Caki2 (cell line): ENCODE results near the gene WDR59. TPM values are rescaled to one million over a fixed set of nuclear protein-coding genes. Genes with fewer than 3 reads are reported as not detected.

ENCODE experiments used
- DNase-seq: peaks from one replicate; pipeline ENCODE4 v3.0.0-alpha.2; 2015; ENCODE audit warnings: low read depth
- in situ Hi-C: cut with HindIII; loops from 2 replicates; pipeline ENCODE4 v1.10.0; 2016; ENCODE audit warnings: low sequenced_read_pairs, low pct_unique_long_range_greater_than_20kb, mixed read lengths
- total RNA-seq: library from RNA; depleted of rRNA; stranded (reverse); fragments of >200 nt; shearing (Covaris generic); gene quantifications from 2 replicates; pipeline ENCODE4 v1.2.3, GENCODE V29; 2014; ENCODE audit warnings: low replicate concordance; rRNA removed

Gene WDR59
- total RNA-seq, 1 experiment from 2014 or later, result 15.8 TPM

DNA sequence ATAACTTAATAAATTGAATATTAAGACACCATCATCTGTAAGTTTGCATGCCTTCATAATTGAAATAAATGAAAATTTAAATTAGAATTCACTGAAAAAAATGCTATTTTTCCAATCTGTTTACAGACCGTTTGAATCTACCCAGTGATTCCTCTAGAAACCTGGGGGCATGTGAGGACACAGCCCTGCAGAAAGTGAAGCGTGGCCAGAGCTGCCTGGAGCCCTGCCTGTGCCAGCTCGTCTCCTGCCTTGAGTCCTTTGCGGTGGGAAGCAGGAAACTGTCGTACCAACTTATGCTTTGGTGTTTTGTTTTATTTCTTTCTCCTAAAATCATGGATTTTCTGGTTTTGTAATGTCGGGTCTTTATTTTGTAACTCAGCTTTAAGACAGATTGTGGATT, 142.5 kb downstream of the WDR59 start:
- in situ Hi-C loops, result no loop called here
- no peak for DNase-seq

DNA sequence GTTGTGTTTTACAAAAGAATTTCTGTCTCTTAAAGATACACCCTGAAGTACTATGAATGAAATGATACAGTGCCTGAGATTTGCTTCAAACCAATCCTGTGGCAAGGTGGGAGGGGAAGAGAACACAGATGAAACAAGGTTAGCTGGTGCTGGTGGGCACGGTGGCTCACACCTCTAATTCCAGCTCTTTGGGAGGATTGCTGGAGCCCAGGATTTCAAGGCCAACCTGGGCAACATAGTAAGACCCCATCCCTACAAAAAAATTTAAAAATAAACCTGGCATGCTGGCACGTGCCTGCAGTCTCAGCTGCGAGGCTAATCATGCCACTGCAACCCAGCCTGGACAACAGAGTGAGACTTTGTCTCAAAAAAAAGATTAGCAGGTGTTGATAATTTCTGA, 143.0 kb downstream of the WDR59 start:
- in situ Hi-C loops, result no loop called here
- DNase-seq, result no peak

DNA sequence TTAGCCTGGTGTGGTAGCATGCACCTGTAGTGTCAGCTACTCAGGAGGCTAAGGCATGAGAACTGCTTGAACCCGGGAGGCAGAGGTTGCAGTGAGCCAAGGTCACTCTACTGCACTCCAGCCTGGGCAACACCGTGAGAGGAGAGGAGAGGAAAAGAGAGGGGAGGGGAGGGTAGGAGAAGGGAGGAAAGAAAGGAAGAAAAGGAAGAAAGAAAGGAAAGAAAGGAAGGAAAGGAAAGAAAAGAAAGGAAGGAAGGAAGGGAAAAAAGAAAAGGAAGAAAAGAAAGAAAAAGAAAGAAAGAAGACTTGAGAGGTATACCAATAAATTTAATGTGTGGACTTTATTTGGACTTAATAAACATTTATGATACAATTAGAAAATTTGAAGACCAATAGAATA, 143.5 kb downstream of the WDR59 start:
- DNase-seq, result no peak
- in situ Hi-C loops, result no loop called here

DNA sequence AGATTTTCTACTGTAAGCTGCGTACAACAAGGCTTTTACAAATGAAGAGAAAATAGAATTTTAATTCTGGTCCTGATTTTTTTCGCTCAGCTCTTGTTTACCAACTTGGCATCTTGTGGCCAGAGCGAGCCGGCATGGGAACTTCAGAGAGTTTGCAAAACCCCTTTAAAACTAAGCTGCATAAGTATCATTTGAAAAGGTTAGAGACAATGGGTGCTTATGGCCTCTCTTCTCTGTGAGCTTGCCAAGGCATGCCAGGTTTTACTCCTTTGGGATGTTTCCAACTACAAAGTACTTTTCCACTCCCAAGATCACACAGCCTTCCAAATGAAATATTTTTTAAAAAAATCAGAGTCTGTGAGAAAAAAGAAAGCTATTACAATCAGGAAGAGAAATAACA, 147.9 kb downstream of the WDR59 start:
- DNase-seq, result no peak

DNA sequence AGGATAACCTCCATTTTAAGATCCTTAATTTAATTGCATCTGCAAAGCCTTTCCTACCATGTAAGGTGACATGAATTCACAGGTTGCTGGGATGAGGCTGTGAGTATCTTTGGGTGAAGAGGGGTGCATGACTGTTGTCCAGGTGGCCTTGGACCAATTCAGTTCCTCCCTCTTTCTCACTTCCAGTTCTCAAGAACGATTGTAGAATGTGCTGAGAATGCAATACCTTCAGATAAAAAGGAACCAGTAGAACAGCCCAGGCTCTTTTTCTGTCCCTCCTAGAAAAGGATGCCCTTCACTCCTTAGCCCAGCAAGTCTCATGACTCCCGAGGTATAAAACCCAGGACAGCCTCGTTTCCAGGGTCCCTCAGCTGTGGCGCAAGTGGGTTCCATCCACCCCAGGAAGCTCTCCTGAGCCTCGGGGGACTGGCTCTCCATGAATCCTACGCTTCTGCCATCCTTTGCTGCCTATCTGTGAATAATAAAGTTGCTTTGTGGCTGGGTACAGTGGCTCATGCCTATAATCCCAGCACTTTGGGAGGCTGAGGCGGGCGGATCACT, 148.7 kb downstream of the WDR59 start:
- no peak for DNase-seq
- in situ Hi-C loops, result no loop called here

More for the DNA sequence above, 147.9 kb downstream of the WDR59 start:
- in situ Hi-C loops, result no loop called here

DNA sequence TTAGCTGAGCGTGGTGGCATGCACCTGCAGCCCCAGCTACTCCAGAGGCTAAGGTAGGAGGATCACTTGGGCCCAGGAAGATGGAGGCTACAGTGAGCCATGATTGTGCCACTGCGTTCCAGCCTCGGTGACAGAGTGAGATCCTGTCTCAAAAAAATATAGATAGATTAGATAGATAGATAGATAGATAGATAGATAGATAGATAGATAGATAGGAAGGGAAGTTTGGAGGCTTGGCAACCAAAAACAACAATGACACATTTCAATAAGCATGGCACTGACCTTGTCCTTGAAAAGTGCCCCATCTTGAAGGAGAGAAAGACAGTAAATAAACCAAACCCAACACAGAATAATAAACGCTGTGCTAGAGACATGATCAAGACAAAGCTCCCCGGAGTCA, 152.7 kb downstream of the WDR59 start:
- no peak for DNase-seq
- in situ Hi-C loops, result no loop called here

DNA sequence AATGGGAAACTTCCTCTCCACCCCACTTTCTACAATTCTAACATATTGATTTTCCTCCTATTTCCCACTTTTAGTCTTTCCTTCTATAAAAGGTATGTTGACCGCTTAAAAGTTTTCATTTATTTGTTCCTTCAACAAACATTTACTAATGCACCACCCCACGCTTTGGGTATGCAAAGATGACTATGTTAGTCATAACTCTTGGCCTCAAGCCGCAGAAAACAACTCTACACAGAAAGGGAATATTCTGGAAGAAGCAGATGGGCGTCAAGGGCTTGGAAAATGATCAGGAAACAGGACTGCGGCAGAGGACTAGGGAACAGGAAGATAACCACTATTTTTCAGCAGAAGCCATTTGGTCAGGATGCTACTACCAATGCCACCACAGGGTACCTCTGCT, 153.5 kb downstream of the WDR59 start:
- DNase-seq, result no peak
- in situ Hi-C loops, result no loop called here

DNA sequence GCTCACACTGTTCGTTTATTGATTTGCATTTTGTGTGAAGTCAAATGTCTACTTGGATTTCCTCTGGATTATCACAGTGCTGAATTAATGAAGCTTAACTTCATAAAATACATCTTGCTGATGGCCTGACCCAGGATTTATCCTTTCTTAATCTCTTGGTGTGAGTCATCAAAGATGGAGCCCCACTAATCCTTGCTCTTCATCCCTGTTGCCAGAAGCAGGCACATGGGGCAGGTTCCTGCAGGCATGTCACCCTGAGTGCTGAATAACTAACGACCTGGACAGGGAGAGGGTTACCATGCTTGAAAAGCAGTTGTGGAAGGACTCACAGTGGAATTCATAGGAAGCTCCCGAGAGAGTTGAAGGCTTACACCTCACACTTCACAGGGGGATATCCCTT, 154.3 kb downstream of the WDR59 start:
- DNase-seq, result no peak
- in situ Hi-C loops, result no loop called here

DNA sequence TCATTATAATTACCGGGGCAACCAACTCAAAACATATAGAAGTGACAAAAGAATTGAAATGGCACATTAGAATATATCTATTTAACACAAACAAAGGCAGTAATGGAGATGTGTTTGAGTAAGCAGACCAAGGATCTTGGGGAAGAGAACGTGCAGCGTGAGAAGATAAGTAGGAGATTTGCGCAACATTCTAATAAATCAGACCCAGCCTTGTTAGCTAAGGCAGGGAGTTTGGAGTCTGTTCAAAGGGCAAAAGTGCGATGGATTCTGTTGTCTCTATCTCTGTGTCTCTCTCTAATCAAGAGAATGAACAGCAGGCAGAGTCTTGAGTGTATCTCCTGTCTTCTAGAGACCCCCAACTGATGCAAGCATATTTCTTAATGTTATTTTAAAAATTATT, 155.3 kb downstream of the WDR59 start:
- no peak for DNase-seq
- in situ Hi-C loops, result no loop called here

DNA sequence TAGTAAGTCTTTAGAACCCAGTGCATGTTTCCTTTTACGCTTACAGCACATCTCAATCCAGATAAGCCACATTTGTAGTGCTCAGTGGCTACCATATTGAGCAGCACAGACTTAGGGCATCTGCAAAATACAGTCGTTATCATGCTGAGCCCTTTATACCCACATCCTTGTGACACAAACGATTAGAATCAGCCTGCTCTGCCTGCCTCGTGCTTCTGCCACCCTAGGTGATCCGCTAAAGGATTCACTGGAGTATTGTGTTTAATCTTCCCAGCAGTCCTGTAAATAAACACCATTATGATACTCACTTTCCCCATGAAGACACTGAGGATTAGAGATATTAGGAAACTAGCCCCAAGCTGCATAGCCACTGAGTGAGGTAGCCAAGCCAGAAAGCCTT, 159.0 kb downstream of the WDR59 start:
- DNase-seq, result no peak
- in situ Hi-C loops, result no loop called here

DNA sequence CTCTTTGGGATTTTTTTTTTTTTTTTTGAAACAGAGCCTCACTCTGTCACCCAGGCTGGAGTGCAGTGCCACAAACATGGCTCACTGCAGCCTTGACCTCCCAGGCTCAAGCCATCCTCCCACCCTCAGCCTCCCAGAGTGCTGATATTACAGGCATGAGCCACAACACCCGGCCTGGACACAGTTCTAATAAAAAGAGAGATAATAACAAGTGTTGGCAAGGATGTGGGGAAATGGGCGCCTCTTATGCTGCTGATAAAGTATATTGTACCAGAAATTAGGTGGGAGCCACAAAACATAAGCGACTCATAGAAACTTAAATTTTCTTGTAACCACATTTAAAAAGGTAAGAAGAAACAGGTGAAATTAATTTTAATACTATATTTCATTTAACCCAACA, 159.9 kb downstream of the WDR59 start:
- in situ Hi-C loops, result no loop called here
- DNase-seq, result no peak

Other genes with a start within 250 kb of the WDR59 start
- gene FA2H, start 210.3 kb downstream of the WDR59 start, total RNA-seq, result 1.4 and 10.7 TPM in 2 replicates
- 66.7 and 104 TPM in 2 replicates for gene ZNRF1, start 13.9 kb upstream of the WDR59 start, total RNA-seq
- 0.95 and 1.8 TPM in 2 replicates for gene LDHD, start 131.7 kb upstream of the WDR59 start, total RNA-seq
- gene ZFP1, start 163.4 kb upstream of the WDR59 start, total RNA-seq, result 7.9 and 14.4 TPM in 2 replicates
- gene CTRB2, start 222.0 kb upstream of the WDR59 start, total RNA-seq, result not detected in 2 replicates
- gene CTRB1, start 233.9 kb upstream of the WDR59 start, total RNA-seq, result not detected in 2 replicates